HepG2 (cell line): Measurements from ENCODE around the gene EVA1C. TPM values are rescaled to one million over a fixed set of nuclear protein-coding genes. Genes with fewer than 3 reads are reported as not detected.

Experiments
- ATAC-seq: fragments of 200-7000 bp; cut with Tn5 transposase; 3 replicates; pipeline ENCODE4 v1.9.1; 2020; ENCODE audit warnings: mild to moderate bottlenecking, moderate library complexity
- BruUV-seq: library from RNA; stranded (reverse); fragments of 400-500 nt; replicated peaks from 2 replicates; lab custom pipeline; 2021; lab: Mats Ljungman, UMichigan
- CTCF ChIA-PET: fragments of 300-600 bp; formaldehyde crosslinking; extraction: SDS; loops from one replicate; lab custom pipeline; 2021; ENCODE audit warnings: low total read pairs, inconsistent platforms, low intra/inter-chr PET ratio; lab: Yijun Ruan, JAX
- POLR2A ChIA-PET: fragments of 350-600 bp; sonication (Branson Sonifier 250); formaldehyde crosslinking; loops from one replicate; lab custom pipeline; 2020; ENCODE audit warnings: antibody characterized with exemption, inconsistent platforms; lab: Yijun Ruan, JAX
- DNase-seq: peaks from one replicate; pipeline ENCODE4 v3.0.0-alpha.2; 2015; ENCODE audit warnings: low spot score
- FAIRE-seq: peaks from 3 replicates; lab custom pipeline; 2011; peaks lifted over from hg19 to GRCh38; lab: Jason Lieb, UNC
- H2AFZ ChIP-seq: one replicate; pipeline ENCODE4 v1.6.1; 2011; ENCODE audit warnings: low read length, inconsistent platforms
- H3K27ac ChIP-seq: fragments of 300-600 bp; 3 replicates; pipeline ENCODE4 v1.8.0; 2011; ENCODE audit warnings: mixed run types, mild to moderate bottlenecking, mixed read lengths, low read length, inconsistent platforms; ENCODE audit not compliant: insufficient read depth; ENCODE audit errors: extremely low read length
- H3K27me3 ChIP-seq, 2 experiments: fragments of 200-600 bp in 1 of 2; 2 replicates in 1 of 2; 3 replicates in 1 of 2; pipeline versions ENCODE4 v1.6.0 to v1.8.0; 2011; ENCODE audit warnings: low read length in 2 of 2, mild to moderate bottlenecking in 2 of 2, moderate library complexity in 2 of 2, inconsistent platforms in 1 of 2; ENCODE audit not compliant: insufficient read depth in 2 of 2, control insufficient read depth in 1 of 2
- H3K36me3 ChIP-seq, 2 experiments: fragments of 200-600 bp in 1 of 2; replicated peaks in 1 of 2; 2 replicates in 1 of 2; 3 replicates in 1 of 2; pipeline versions ENCODE4 v1.5.1 to v1.8.0; 2011; ENCODE audit warnings: low read length in 2 of 2, inconsistent platforms in 1 of 2; ENCODE audit not compliant: insufficient read depth in 2 of 2, control insufficient read depth in 1 of 2
- H3K4me1 ChIP-seq: 2 replicates; pipeline ENCODE4 v1.5.1; 2012; ENCODE audit warnings: low read length, inconsistent platforms; ENCODE audit not compliant: insufficient read depth
- H3K4me2 ChIP-seq: 2 replicates; pipeline ENCODE4 v1.6.0; 2011; ENCODE audit warnings: low read depth, low read length, inconsistent platforms
- H3K4me3 ChIP-seq, 3 experiments: fragments of 200-600 bp in 1 of 3; sonication (generic), shearing (Covaris generic) in 1 of 3; replicated peaks in 1 of 3; 2 replicates each; pipeline ENCODE4 v1.5.1; 2011 to 2016; ENCODE audit warnings: low read length in 3 of 3, inconsistent platforms in 2 of 3, low read depth in 2 of 3, mild to moderate bottlenecking in 2 of 3, control low read depth in 1 of 3, mixed read lengths in 1 of 3; ENCODE audit not compliant: insufficient read depth in 1 of 3
- H3K79me2 ChIP-seq: one replicate; pipeline ENCODE4 v1.6.1; 2011; ENCODE audit warnings: low read length, inconsistent platforms; ENCODE audit not compliant: insufficient read depth
- H3K9ac ChIP-seq: 2 replicates; pipeline ENCODE4 v1.6.0; 2011; ENCODE audit warnings: mild to moderate bottlenecking, low read depth, low read length, inconsistent platforms; ENCODE audit not compliant: insufficient read depth
- H3K9me3 ChIP-seq: 2 replicates; pipeline ENCODE4 v1.5.1; 2012; ENCODE audit warnings: mild to moderate bottlenecking, low read length
- H4K20me1 ChIP-seq: 2 replicates; pipeline ENCODE4 v1.6.0; 2011; ENCODE audit warnings: inconsistent platforms, mild to moderate bottlenecking, low read length, moderate library complexity; ENCODE audit not compliant: insufficient read depth
- AKAP8 ChIP-seq: sonication (generic); formaldehyde crosslinking; IDR thresholded peaks from 2 replicates; pipeline ENCODE4 v1.5.1; 2020; ENCODE audit warnings: mild to moderate bottlenecking, missing genetic modification reagents
- ARNT2 ChIP-seq: sonication (generic); formaldehyde crosslinking; IDR thresholded peaks from 2 replicates; pipeline ENCODE4 v1.8.0; 2022; ENCODE audit warnings: mild to moderate bottlenecking, low read depth, missing genetic modification reagents, moderate library complexity
- EHMT2 ChIP-seq: fragments of 200-600 bp; sonication (generic); IDR thresholded peaks from 2 replicates; pipeline ENCODE4 v1.7.0; 2017; ENCODE audit warnings: antibody characterized with exemption, low read depth, low read length, borderline replicate concordance
- EZH2 ChIP-seq: conservative IDR thresholded peaks from 2 replicates; pipeline ENCODE4 v1.6.1; 2012; ENCODE audit warnings: mild to moderate bottlenecking, low read depth, low read length, moderate library complexity
- HNRNPUL1 ChIP-seq: fragments of 200-400 bp; formaldehyde crosslinking; IDR thresholded peaks from 2 replicates; pipeline ENCODE4 v1.6.1; 2017; ENCODE audit warnings: low read depth, mild to moderate bottlenecking, low read length, moderate library complexity
- JUN ChIP-seq: sonication (generic); formaldehyde crosslinking; IDR thresholded peaks from 2 replicates; pipeline ENCODE4 v1.4.0; 2020; ENCODE audit warnings: mild to moderate bottlenecking, missing genetic modification reagents
- KDM1A ChIP-seq: IDR thresholded peaks from 2 replicates; pipeline ENCODE4 v1.6.1; 2016; ENCODE audit warnings: missing compliant biosample characterization
- TBX3 ChIP-seq: fragments of 450-650 bp; IDR thresholded peaks from 2 replicates; pipeline ENCODE4 v1.6.1; 2017; ENCODE audit warnings: antibody characterized with exemption, mild to moderate bottlenecking, inconsistent platforms, borderline replicate concordance
- ZNF776 ChIP-seq: sonication (generic); formaldehyde crosslinking; IDR thresholded peaks from 2 replicates; pipeline ENCODE4 v1.4.0; 2020; ENCODE audit warnings: mild to moderate bottlenecking, missing genetic modification reagents
- ZNF891 ChIP-seq: sonication (generic); formaldehyde crosslinking; IDR thresholded peaks from 2 replicates; pipeline ENCODE4 v1.5.0; 2020; ENCODE audit warnings: mild to moderate bottlenecking, missing genetic modification reagents
- WGBS: methylation state at CpG from one replicate; pipeline ENCODE4 v1.1.6; 2017; ENCODE audit warnings: low lambda C conversion rate; 5-methylcytosine and 5-hydroxymethylcytosine counted together
- in situ Hi-C: cut with HindIII; loops from 2 replicates; pipeline ENCODE4 v1.10.0; 2017; ENCODE audit warnings: low pct_unique_long_range_greater_than_20kb; ENCODE audit not compliant: extremely low pct_ligation_motif_present
- intact Hi-C: fragments of 100-400 bp; cut with micrococcal nuclease; formaldehyde crosslinking; loops from one replicate; pipeline ENCODE4 v1.10.0; 2022; ENCODE audit not compliant: unreplicated experiment
- polyA plus RNA-seq, 8 experiments: library from polyadenylated mRNA; depleted of rRNA in 3 of 8; stranded (reverse) in 7 of 8; unstranded in 1 of 8; fragments of >200 nt; fragmentation: Illumina TruSeq in 4 of 8; extraction: Trizol in 4 of 8; gene quantifications; 2 replicates each; pipeline versions ENCODE4 v1.2.1 to v1.2.3, GENCODE V29; 2011 to 2016; ENCODE audit warnings: low read depth in 4 of 8, missing spikeins in 1 of 8, mixed read lengths in 1 of 8; ENCODE audit not compliant: insufficient read depth in 1 of 8
- total RNA-seq, 5 experiments: library from RNA; depleted of rRNA; stranded (reverse); fragments of >200 nt; fragmentation: Illumina TruSeq; extraction: Trizol; gene quantifications; 2 replicates each; pipeline ENCODE4 v1.2.3, GENCODE V29; 2016; ENCODE audit warnings: low read depth in 1 of 5
- TF ChIP-seq, protein P1 (sequence below): sonication (generic); formaldehyde crosslinking; IDR thresholded peaks from one replicate; pipeline ENCODE4 v1.5.1; 2020; ENCODE audit warnings: mild to moderate bottlenecking, missing genetic modification reagents; ENCODE audit errors: not compliant biosample characterization
- TF ChIP-seq, protein P2 (sequence below): sonication (generic); formaldehyde crosslinking; IDR thresholded peaks from 2 replicates; pipeline ENCODE4 v1.5.0; 2020; ENCODE audit warnings: missing genetic modification reagents
- TF ChIP-seq, protein P3 (sequence below): sonication (generic); formaldehyde crosslinking; IDR thresholded peaks from 2 replicates; pipeline ENCODE4 v1.5.0; 2020; ENCODE audit warnings: missing genetic modification reagents

Gene EVA1C
- total and polyA plus RNA-seq, 2 of the 13 experiments (the other 11 are each of a cell fraction or from before 2014, with no cell fraction given), result 0.29 to 0.34 TPM

DNA sequence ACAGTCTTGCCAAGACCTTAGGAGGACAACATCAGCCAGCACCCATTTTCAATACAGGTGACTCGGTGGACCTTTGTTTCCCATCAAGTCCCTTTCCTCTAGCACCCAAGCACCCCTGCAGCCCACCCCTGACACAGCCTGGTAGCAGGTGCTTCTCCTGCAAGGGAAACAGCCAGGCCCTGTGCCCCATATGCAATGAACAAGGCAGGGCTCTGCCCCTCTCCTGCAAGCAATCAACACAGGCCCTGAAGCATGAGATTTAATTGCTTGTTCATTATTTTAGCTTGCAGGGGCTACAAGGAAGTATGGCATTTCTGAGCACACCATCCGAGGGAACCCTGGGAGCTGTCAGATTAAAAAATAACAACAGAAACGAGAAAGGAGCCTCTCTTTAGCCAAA is 137.4 kb downstream of the EVA1C start:
- in situ Hi-C loops, result no loop called here
- Histone ChIP-seq H3K36me3 (no peaks in the 10 kb centered on the region), H3K9me3 (no peaks in the 10 kb centered on the region), H3K4me2 (no peak overlapping the region), H4K20me1 (no peaks in the 10 kb centered on the region), H3K4me3 (no peak overlapping the region), H3K9ac (no peak overlapping the region), H2AFZ (no peak overlapping the region), H3K79me2 (no peaks in the 10 kb centered on the region), H3K27ac (no peak overlapping the region), H3K4me1 (peaks cover 6% of the 10 kb centered on the region; the same call in 1 of the 2 replicates), H3K27me3 (no peaks in the 10 kb centered on the region)
- POLR2A ChIA-PET, result no interaction called here
- 63% methylated on average over 3 of the region's 3 CpGs for WGBS
- intact Hi-C loops, result no loop called here
- FAIRE-seq (no peak), ATAC-seq (no peak), DNase-seq (no peak)
- no TSS peak for BruUV-seq
- CTCF ChIA-PET, result no interaction called here
- TF ChIP-seq, protein P1, sequence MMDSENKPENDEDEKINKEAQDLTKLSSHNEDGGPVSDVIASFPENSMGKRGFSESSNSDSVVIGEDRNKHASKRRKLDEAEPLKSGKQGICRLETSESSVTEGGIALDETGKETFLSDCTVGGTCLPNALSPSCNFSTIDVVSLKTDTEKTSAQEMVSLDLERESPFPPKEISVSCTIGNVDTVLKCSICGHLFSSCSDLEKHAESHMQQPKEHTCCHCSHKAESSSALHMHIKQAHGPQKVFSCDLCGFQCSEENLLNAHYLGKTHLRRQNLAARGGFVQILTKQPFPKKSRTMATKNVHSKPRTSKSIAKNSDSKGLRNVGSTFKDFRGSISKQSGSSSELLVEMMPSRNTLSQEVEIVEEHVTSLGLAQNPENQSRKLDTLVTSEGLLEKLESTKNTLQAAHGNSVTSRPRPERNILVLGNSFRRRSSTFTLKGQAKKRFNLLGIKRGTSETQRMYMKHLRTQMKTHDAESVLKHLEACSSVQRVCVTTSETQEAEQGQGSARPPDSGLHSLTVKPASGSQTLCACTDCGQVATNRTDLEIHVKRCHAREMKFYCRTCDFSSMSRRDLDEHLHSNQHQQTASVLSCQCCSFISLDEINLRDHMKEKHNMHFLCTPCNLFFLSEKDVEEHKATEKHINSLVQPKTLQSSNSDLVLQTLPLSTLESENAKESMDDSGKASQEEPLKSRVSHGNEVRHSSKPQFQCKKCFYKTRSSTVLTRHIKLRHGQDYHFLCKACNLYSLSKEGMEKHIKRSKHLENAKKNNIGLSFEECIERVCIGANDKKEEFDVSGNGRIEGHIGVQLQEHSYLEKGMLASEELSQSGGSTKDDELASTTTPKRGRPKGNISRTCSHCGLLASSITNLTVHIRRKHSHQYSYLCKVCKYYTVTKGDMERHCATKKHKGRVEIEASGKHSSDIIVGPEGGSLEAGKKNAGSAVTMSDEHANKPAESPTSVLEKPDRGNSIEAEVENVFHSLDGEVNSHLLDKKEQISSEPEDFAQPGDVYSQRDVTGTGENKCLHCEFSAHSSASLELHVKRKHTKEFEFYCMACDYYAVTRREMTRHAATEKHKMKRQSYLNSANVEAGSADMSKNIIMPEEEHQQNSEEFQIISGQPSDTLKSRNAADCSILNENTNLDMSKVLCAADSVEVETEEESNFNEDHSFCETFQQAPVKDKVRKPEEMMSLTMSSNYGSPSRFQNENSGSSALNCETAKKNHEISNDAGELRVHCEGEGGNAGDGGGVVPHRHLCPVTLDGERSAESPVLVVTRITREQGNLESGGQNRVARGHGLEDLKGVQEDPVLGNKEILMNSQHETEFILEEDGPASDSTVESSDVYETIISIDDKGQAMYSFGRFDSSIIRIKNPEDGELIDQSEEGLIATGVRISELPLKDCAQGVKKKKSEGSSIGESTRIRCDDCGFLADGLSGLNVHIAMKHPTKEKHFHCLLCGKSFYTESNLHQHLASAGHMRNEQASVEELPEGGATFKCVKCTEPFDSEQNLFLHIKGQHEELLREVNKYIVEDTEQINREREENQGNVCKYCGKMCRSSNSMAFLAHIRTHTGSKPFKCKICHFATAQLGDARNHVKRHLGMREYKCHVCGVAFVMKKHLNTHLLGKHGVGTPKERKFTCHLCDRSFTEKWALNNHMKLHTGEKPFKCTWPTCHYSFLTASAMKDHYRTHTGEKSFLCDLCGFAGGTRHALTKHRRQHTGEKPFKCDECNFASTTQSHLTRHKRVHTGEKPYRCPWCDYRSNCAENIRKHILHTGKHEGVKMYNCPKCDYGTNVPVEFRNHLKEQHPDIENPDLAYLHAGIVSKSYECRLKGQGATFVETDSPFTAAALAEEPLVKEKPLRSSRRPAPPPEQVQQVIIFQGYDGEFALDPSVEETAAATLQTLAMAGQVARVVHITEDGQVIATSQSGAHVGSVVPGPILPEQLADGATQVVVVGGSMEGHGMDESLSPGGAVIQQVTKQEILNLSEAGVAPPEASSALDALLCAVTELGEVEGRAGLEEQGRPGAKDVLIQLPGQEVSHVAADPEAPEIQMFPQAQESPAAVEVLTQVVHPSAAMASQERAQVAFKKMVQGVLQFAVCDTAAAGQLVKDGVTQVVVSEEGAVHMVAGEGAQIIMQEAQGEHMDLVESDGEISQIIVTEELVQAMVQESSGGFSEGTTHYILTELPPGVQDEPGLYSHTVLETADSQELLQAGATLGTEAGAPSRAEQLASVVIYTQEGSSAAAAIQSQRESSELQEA (CRISPR knock-in tag), result no peak
- TF ChIP-seq, protein P2, sequence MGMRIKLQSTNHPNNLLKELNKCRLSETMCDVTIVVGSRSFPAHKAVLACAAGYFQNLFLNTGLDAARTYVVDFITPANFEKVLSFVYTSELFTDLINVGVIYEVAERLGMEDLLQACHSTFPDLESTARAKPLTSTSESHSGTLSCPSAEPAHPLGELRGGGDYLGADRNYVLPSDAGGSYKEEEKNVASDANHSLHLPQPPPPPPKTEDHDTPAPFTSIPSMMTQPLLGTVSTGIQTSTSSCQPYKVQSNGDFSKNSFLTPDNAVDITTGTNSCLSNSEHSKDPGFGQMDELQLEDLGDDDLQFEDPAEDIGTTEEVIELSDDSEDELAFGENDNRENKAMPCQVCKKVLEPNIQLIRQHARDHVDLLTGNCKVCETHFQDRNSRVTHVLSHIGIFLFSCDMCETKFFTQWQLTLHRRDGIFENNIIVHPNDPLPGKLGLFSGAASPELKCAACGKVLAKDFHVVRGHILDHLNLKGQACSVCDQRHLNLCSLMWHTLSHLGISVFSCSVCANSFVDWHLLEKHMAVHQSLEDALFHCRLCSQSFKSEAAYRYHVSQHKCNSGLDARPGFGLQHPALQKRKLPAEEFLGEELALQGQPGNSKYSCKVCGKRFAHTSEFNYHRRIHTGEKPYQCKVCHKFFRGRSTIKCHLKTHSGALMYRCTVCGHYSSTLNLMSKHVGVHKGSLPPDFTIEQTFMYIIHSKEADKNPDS (CRISPR knock-in tag), result no peak
- TF ChIP-seq AKAP8 (no peak), ARNT2 (CRISPR knock-in tag) (no peak), EZH2 (no peak), EHMT2 (no peak), ZNF891 (CRISPR knock-in tag) (no peak), ZNF776 (no peak), HNRNPUL1 (no peak), KDM1A (no peak), TBX3 (no peak), JUN (CRISPR knock-in tag) (no peak)
- TF ChIP-seq, protein P3, sequence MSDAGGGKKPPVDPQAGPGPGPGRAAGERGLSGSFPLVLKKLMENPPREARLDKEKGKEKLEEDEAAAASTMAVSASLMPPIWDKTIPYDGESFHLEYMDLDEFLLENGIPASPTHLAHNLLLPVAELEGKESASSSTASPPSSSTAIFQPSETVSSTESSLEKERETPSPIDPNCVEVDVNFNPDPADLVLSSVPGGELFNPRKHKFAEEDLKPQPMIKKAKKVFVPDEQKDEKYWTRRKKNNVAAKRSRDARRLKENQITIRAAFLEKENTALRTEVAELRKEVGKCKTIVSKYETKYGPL (CRISPR knock-in tag), result no peak
